Occipital lobe (tissue), 2 donors: ENCODE results near the gene ATP5ME. TPM values are rescaled to one million over a fixed set of nuclear protein-coding genes. Genes with fewer than 3 reads are reported as not detected.
A peak's percentile ranks its signal among the peaks of the same experiment; 100 is the strongest.
"Not testable (repeated sequence)": the region's sequence is repeated elsewhere in the genome, so short reads cannot be mapped to it uniquely, and the experiment has no call there.

Experiments
- DNase-seq: peaks from one replicate; lab custom pipeline; 2025; lab: John Stamatoyannopoulos, UW
- total RNA-seq: library from RNA; depleted of rRNA; stranded (reverse); fragments of >200 nt; gene quantifications from one replicate; pipeline ENCODE4 v1.2.3, GENCODE V29; 2014

Gene ATP5ME
- total RNA-seq, 1 donor from 2014 or later, result 62.2 TPM

GRCh38 chr4:656436-657337 lies 17.4 kb downstream of the ATP5ME start:
- DNase-seq, result no peak

GRCh38 chr4:655464-656151 lies 18.5 kb downstream of the ATP5ME start:
- DNase-seq, result no peak

- no peak for DNase-seq
Observed at GRCh38 chr4:654871-655463, 19.1 kb downstream of the ATP5ME start.

- DNase-seq, result no peak
Observed at GRCh38 chr4:654503-654845, 19.6 kb downstream of the ATP5ME start.

- DNase-seq, result no peak
Observed at GRCh38 chr4:653831-654502, 20.1 kb downstream of the ATP5ME start.

- DNase-seq, result no peak
Observed at GRCh38 chr4:653080-653821, 20.8 kb downstream of the ATP5ME start.

- DNase-seq, result no peak
Observed at GRCh38 chr4:651884-652642, 22.0 kb downstream of the ATP5ME start.

- DNase-seq, result peak; percentile 42
Observed at GRCh38 chr4:650951-651883, 22.9 kb downstream of the ATP5ME start.

- DNase-seq, result no peak
Observed at GRCh38 chr4:650461-650860, 23.6 kb downstream of the ATP5ME start.

- DNase-seq, result no peak
Observed at GRCh38 chr4:649751-650310, 24.2 kb downstream of the ATP5ME start.

GRCh38 chr4:649293-649625 lies 24.8 kb downstream of the ATP5ME start:
- DNase-seq, result no peak

- DNase-seq, result no peak
Observed at GRCh38 chr4:648579-649292, 25.3 kb downstream of the ATP5ME start.

GRCh38 chr4:647481-647880 lies 26.6 kb downstream of the ATP5ME start:
- no peak for DNase-seq

- no peak for DNase-seq
Observed at GRCh38 chr4:646460-646859, 27.6 kb downstream of the ATP5ME start.

- DNase-seq, result not testable (repeated sequence)
Observed at GRCh38 chr4:642366-642765, 31.7 kb downstream of the ATP5ME start.

- DNase-seq, result no peak
Observed at GRCh38 chr4:637536-638280, 36.4 kb downstream of the ATP5ME start.

- no peak for DNase-seq
Observed at GRCh38 chr4:636628-637159, 37.4 kb downstream of the ATP5ME start.
